GM19395 (cell line): ENCODE measurements around the gene LRRC3B.

Source experiments
- ATAC-seq: cut with Tn5 transposase; IDR thresholded peaks from one replicate; pipeline ENCODE4 v1.9.1; 2021; ENCODE audit warnings: mild to moderate bottlenecking, moderate library complexity; ENCODE audit not compliant: unreplicated experiment

LRRC3B gene

DNA sequence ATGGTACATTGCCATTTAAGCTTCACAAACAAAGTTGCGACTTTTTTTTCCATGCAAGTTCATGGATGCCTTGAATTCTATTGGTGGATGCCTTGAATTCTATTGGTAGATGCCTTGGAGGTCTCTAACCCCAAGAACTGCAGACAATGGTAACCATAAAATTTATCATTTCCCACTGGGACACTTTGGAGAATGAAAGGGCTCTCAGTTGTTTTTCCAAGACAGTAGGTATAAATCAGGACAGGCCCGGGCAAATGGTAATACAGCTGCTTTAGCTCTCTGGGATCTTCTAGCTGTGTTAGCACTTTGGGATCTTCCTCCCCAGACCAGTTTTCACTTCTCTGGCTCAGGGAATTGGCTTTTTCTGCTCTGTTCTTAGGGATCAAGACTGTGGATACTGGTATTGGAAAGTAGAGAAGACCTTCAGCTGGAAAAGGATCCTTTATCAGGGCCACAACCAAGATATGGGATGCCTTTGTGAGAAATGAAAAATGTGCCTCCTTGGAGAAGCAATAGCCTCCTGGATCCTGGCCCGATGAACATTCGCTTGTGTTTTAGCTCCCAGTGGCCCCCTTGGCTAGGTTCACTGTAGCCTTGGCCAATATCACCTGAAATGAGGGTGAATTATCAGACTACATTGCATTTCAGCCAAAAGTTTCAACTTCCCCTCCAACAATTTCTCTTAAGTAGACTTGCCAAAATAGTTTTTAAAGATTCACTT, 8.3 kb downstream of the LRRC3B start:
- ATAC-seq: no peak

DNA sequence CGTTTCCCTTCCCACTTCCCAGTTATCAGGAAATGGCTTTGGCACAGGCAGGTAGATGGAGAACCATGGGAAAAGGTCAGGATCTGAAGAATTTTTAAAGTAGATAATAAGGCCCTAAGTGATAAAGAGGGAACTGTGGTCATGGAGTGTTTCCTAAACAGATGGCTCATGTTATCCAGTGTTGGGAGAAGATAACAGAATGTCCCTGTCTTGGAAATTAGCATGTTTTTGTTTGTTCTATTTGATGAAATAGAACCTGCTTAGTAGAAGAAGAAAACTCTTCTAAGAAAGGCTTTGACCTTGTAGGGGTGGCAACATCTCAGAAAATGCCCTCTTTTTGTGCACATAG, 8.8 kb downstream of the LRRC3B start:
- ATAC-seq: no peak

DNA sequence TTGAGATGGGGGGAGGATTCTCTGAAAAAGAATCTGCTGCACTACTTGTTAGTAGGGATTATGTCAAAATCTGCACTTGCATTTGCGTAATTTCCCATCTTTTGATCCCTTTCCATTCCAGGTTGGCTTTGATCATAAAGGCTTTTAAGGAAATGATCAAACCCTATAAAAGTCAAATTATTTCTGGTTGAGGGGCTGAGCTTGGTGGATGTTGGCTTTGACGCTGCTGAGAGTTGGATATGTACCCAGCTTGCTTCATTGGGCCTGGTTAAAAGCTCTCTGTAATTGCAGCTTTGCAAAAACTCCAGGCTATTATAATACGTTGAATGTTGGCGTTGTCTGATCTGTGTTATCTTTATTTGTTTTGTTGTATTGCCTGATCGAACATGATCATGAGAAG, 12.0 kb downstream of the LRRC3B start:
- no peak for ATAC-seq

DNA sequence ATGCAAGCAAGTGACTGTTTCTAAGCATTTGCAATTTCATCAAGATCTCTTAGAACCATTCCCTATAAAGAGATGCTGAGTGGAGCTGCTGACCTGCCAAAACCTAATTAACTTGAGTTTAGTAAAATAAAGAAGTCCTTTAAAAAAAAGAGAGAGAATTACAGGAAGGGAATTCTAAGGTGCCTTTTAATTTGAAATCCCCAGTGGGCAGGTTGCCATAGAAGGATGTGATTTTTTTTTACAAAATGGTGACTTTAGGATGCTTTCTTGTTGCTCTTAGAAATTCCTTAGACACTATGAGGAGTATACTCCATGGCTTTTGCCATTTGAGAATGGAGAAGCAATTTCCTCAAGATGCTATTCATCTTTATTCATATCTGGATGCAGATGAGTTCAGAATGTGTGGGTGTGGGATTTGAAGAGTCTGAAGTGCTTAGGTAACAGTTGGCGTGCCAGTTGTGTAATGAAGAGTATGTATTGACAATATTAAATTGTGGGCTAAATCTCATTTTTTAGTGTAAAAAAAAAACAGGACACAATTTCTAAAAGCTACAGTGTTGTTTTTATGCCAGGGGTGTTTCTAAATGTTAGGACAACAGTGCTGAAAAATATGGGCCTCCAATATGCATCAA, 13.6 kb downstream of the LRRC3B start:
- ATAC-seq: no peak

DNA sequence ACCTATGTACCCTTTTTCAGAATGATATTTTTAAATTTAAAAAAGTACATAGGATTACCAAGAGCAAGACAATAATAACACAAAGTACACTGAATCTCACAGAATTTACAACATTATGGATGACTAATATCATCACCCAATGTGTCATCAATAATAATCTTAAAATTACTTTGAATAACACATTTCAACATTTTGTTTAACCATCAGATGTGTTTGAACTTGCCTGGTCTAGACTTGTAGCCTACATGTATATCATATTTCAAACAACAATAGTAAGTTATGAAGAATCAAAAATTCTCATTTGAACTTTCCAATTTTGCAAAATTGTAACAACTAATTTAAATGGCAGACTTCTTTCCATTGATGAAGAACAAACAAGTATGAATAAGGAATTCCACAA, 15.1 kb downstream of the LRRC3B start:
- no peak for ATAC-seq

DNA sequence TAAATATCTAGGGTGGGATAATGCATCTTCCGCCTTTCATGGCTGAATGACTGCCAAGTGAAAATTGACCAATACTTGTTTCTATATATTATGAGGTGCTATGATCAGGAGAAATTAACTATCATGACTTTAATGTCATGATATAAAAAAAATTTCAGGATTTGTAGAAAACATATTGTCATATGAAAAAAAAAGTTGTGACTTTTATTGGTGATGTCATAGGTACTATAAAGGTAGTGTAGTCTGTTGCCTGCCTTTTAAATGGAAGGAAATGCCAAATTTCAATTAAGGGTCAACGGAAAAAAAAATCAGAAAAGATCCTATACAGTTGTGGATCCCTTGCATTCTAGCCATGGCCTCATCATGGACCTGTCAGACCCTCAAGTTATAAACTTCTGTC, 15.5 kb downstream of the LRRC3B start:
- no peak for ATAC-seq

DNA sequence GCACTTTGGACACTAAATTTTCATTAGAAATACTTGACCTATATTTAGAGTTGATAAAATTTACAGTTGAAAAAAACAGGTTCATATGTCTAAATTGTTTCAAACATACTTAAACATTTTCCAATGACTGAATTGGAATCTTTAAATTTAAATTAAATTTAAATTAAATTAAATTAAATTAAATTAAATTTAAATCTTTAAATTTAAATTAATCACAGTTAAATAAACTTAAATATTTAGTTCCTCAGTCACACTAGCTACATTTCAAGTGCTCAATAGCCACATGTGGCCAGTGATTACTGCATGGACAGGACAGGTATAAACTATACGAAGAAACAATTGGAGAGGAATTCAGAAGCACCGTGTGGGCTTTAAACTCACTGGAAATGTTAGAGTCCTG, 16.8 kb downstream of the LRRC3B start:
- no peak for ATAC-seq

DNA sequence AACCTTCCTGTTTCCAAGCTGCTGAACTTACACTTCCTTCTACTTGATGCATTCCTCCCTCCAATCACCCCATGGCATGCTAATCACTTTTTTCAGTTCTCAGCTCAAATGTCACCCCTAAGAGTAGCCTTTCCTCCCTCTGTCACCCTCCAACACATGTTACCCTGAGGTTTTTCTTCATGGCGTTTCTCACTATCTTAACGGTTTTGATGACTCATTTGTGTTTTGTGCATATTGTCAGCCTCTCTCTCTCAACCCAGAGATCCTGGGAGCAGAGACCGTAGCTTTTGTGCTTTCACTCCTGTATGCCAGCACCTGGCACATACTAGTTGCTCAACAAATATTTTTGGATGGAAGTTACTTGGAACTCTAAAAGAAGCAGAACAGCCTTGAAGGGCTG, 24.5 kb downstream of the LRRC3B start:
- no peak for ATAC-seq

DNA sequence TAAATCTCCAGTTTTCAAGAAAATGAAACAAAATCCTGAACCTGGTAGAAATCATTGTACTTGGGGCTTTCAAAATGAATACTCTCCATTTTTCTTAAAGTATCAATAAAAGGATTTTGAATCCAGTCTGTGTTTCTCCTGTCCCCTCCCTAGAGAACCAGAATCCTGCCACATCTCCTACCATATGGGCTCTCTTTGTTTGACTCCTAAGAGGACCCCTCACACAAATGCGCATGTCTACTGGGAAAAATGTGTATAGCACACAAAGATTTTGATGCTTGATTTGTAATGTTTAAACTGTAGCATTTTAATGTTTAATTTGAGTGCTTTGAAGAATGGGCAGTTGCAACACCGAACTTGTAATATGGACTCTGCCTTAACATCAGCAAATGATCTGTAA, 25.9 kb downstream of the LRRC3B start:
- ATAC-seq: no peak

DNA sequence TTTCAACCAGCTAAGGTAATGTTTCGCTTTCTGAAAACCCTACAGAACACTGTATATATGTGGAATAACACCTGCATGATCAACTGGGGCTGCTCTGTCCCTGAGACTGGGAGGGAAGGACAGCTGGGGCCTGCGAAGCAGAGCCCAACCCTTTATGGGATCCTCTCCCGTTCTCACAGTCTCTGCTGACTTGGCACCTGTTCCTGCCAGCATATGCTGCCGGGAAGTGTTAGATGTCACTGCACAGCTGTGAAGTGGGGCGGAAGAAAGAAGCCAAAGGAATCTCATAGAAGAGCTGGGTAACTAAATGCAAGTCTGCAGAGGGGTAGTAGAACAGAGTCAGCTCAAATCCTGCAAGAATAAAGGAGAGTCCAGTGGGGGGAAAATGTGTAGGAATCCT, 29.6 kb downstream of the LRRC3B start:
- ATAC-seq: no peak

DNA sequence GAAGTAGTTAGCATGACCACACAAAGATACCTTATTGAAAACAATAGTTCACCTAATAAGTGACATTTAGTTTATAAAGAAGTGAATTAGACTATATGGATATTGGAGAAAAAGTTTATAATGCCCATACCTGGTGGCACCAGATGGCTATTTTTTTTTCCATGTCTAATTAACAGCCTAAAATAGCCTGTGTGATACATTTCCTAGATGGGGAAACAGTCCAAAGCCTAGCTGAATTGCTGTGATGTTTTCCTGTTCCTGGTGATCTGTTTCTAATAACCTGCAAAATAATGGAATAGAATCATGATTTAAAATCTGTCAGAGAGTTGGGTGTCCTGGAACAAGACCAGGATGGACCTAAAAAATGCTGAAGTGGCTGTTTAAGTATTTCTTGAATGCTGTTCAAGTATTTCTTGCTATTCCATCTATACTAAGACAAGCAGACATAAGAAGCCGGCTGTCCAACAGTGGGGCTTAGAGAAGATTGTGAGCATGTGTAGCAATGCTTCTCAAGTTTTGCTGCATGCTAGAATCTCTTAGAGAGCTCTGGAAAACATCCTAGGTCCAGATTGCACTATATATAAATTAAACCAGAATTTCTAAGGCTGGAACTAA, 31.3 kb downstream of the LRRC3B start:
- ATAC-seq: no peak

DNA sequence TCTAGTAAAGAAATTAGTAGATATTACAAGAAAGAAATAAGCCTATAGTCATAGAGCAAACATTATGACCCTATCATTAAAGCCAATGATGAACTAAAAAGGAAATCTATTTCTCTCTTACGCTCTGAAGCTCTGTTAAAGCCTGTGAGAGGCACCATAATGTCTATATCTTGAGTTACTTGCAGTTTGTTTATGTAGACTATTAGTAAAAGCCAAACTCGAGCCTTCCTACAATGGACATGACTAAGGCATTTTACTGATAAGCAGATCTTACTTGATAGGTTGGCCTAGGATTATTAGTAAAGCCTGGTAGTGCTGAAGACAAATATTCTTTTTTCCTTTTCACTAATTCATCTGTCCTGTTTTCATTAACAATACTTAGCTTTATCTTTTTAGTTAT, 32.7 kb downstream of the LRRC3B start:
- no peak for ATAC-seq

DNA sequence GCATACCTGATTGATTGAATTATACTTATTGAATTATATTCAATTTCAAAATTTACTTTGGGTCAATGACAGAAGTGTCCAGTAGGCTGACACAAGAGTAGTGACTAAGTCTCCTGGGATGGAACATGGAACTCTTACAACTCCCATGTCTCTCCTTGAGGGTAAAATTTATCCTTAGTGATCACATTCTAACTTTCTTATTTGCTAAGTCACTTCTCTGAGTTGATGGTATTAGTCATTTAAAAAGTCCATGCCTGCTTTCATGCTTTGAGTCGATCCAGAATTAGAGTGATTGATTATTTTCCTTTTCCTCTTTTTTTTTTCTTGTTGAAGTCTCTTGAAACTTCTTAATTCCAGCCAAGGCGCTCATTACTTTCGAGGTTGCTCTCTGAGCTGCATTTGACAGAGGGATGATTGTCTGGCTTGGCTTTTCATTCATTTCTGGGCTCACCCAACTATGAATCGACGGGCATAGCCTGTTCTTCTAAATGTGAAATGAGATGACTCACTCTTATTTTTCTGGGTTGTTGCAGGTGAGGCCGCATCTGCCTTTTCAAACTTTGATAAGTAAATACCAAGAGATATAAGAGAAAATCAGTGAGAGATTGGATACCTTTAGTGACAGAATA, 34.9 kb downstream of the LRRC3B start:
- ATAC-seq: no peak

DNA sequence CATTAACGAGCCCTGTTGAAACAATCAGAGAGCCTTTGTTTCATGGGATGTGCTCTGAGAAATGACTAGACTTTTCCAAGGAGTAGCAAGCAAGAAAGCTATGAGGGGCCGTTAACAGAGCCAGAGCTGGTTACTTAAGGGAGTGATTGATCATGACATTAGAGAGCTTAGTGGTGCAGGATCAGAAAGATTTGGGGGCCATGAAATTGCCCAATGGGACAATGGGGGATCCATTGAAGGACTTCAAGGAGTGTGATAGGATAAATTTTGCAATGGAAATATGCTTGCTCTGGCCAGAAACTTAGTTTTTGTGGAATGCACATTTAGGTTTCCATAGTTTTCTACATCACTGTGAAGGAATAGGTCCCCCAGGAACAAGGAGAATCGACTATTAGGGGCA, 45.6 kb downstream of the LRRC3B start:
- ATAC-seq: no peak

DNA sequence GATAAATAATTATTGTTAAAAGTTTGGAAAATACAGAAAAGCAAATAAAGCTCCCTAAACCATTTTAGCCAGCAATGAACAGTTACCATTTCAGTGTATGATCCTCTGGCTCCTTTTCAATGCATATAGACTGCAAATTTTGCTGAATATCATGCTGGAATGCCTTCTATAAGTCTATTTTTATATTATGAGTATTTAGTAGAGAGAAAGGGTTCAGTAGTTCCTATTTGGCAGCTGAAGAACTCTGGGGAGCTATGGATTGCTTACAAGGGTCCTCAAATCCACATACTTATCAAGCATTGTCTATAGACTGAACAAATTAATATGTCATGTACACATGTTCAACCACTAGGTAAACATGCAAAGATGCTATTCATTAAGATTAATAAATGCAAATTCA, 46.1 kb downstream of the LRRC3B start:
- ATAC-seq: no peak

DNA sequence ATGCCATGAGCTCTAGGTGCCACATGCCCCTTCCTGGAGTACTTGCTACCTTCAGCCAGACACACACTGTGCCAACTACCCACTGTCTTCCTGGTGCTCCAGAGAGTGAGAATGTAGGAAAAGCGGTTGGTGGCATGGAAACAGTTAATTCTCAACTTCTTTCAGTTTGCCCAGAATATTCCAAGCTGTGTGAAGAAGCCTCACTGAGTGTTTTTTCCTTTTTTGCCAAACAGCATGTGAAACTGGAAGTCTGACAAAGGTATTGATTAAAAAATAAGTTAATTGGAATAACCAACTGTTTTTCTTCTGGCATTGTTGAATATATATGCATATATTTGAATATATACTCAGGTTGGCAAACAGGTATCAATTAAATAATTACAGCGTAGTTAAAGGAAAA, 52.8 kb downstream of the LRRC3B start:
- no peak for ATAC-seq

DNA sequence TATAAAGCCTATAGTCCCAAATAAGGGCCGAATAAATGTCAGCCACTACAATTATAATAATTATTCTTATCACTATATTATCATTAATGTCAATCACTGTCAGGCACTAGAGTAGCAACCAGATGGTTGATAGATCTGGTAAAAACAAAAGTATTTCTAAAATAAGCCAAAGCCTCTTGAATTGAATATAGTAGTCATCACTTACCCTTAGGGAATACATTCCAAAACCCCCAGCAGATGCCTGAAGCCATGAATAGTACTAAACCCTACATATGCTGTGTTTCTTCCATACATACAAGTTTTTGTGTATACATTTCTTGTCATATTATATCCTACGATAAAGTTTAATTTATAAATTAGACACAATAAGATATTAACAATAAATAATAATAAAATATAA, 59.1 kb downstream of the LRRC3B start:
- ATAC-seq: no peak

DNA sequence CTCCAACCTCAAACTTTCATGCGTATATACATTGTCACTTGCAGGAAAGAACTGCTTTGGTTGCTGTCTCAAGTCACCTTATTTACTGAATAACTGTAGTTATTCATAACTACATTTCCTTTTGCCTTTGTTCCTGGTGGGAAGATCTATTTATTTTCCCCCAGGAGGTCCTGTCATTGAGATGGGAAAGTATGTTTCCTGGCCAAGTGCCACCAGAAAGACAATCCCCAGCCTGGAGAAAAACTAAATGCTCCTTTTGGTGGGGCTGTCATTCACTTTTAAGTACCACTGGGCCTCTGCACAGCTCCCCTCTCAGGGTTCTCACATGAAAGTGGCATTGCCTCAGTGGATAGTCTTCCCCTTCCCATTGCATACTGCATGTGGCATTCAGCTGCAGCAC, 59.8 kb downstream of the LRRC3B start:
- no peak for ATAC-seq

DNA sequence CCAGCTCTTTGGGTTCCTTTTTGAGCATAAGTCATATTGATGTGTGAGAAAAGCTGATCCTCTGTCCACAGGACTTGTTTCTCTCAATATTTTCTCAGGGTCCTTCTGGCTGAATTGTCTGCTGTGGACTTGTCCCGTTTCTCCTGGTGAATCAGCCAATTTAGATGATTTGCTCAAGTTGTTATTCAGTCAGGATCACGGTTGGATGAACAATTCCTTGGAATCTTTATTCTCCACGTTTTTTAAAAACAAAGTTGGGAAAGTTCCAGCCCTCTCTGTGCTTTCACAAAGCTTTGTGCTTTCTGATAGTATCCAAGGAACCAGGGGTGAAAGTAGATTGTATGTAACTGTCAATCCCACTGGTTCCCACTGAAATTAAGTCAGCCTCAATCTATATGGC, 61.3 kb downstream of the LRRC3B start:
- no peak for ATAC-seq

DNA sequence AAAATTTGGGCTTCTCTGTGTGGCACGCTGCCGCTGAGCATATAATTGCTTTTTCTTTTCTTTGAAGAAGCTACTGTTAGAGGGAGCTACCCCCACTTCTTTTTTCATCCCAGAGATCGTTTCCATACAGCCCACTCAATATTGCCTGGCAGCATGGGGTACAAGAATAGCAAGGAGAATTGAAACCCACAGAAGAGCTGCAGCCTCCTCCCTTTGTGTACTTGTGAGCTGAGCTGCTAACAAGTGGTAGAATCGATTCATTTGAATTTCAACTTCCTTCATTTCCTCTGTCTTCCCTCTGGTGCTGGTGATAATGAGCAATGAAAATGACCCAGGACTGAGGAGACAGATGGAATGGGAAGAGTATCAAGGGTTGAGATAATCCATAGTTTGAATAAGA, 64.9 kb downstream of the LRRC3B start:
- no peak for ATAC-seq

DNA sequence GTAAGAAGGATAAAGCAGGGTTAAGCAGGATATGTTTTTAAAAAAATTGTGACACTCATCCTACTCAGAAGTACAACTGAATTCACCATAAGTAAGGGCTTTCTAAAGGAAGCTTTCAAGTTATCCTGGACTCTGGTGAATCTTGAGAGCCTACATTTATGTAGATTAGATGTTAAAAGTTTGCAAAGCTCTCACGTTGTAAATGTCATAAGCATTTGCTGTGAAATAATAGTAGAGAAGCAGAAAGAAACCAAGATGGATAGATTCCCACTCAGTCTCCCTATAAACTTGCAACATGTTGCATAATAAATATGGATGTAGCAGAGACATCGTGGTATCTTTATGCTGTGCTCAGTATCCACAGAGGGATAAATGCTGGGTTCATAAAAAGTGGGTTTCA, 77.0 kb downstream of the LRRC3B start:
- ATAC-seq: no peak

DNA sequence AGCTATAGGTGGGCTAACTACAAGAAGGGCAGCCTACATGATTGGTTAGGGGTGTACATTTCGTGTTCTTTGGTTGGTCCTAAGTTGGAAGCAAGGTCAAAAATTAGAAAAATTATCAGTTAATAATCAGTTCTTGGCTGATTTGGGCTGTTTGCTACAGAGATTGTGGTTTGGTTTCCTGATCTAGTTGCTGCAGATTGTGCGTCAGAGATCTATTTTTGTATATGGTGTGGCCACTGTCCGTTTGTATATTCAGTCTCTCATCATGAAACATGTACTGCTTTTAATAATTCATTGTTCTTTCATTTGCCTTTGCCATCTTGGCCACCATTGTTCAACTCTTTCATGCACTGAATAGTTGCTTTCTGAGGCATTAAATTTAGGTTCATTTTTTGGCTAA, 80.9 kb downstream of the LRRC3B start:
- ATAC-seq: no peak
